Measurements from ENCODE around the gene ADRM1. TPM values are rescaled to one million over a fixed set of nuclear protein-coding genes. Genes with fewer than 3 reads are reported as not detected.

Gene ADRM1
- total RNA-seq, 1 donor from 2014 or later, result 144 TPM

DNA sequence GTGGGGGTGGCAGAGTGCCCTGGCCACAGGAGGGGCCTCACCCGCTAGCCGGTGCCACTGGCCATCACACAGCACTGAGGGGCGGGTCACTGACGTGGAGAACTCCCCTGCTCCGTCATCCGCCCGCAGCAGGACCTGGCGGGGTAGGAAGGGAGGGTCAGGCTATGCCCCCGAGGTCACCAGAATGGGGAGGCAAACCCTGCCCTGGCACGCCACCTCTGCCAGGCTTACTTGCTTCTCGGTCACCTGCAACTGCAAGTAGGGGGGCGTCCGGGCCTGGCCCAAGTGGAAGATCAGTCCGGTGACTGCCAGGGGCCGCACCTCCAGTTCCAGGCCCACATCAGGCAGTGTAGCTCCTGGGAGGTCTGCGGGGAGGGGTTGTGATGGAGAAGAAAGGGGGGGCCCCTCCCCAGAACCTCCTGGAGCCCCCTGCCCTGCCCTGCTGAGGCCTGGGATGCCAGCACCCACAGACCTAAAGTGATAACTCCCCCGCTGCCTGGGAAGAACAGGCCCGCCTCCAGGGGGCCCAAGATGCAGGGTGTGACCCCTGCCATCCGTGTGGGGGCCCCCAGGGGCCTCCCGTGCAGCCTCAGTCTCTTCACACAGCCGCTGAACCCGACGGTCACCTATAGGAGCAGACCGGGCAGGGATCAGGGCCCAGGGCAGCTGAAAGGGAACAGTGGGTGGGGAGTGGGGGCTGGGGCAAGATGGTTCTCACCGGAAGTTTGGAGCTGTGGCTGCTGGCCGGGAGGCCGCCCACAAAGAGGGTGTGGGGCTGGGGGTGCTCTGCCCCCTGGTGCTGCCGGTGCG lies 7.4 kb downstream of the ADRM1 start:
- no peak for DNase-seq (ENCODE audit: low read depth)

DNA sequence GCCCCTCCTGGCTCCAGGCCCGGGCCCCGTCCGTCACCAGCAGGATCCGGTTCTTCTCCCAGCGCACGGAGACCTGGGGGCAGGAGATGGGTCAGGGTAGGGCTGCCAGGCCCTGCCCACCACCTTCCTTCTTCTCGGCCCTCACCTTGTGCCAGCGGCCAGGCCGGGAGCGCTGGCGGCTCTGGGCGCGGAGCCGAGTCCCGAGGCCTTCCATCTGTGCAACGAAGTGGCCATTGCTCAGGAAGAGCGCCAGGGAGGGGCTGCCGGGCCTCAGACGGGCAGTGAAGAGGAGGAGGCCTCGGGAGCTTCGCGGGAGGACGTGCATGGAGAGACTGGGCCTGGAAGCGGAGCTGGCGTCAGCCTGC lies 7.9 kb downstream of the ADRM1 start:
- DNase-seq (ENCODE audit: low read depth), result no peak

DNA sequence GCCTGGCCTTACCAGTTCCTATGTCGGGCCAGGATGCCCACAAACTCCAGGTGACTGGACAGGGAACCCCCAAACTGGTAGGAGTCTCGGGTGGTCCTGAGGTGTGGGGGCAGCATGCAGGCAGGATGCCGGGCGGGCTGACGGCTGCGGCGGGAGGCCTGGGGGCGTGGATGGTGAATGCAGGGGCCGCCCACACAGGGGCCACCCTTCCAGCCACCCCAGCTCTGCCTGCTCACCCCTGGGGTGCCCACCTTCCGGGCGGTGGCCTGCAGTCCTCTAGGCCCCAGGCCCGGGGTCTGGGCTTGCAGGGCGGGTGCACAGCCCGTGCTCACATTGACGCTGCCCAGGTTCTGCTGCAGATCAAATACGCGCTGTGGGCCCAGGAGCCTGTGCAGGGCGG lies 8.4 kb downstream of the ADRM1 start:
- DNase-seq (ENCODE audit: low read depth), result no peak

DNA sequence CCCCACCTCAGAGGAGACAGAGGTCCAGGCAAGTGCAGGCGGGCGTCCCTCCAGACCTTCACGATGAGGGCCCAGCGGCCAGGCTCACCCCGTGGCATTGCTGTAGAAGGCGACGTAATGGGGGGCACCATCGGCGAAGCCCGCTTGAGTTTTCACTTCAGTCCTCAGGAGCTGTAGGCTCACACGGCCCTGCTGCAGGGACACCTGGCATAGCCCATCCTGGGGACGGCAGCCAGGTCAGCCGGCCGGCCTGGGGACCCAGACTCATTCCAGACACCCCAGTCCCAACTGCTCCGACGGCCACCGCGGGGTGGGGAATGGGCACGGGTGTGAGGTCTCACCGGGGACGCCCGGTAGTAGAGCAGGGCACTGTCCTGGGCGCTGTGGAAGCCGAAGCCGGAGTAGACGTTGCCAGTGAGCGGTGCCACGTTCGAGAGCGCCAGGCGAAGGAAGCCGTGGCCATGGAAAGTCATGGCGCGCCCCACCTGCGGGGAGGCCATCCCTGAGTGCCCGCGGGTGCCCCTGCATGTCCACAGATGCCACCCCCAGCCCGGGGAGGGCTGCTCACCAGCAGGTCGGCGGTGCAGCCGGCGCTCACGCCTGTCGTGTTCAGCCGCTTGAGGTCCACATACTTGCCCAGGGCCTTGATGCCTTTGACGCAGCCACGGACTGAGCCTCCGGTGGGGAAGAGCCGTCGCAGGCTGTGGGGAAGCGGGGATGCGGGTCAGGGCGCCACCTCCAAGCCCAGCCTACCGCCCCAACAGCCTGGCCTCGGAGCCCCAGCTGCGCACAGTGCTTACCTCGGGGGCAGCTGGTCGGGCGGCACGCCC lies 9.2 kb downstream of the ADRM1 start:
- DNase-seq (ENCODE audit: low read depth), result no peak

DNA sequence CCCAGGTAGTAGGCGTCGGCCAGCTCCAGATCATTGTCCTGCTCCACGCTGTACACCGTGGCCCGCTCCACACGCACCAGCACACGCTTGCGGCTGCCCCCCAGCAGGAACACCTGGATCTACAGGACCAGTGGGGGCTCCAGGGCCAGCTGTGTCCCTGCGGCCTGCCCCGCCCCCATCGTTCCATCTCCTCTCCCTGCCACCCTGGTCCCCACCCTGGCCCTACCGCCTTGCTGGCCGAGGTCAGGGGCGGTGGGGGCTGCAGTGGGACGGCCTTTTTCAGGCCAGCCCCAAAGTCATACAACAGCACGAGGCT lies 9.8 kb downstream of the ADRM1 start:
- no peak for DNase-seq (ENCODE audit: low read depth)

DNA sequence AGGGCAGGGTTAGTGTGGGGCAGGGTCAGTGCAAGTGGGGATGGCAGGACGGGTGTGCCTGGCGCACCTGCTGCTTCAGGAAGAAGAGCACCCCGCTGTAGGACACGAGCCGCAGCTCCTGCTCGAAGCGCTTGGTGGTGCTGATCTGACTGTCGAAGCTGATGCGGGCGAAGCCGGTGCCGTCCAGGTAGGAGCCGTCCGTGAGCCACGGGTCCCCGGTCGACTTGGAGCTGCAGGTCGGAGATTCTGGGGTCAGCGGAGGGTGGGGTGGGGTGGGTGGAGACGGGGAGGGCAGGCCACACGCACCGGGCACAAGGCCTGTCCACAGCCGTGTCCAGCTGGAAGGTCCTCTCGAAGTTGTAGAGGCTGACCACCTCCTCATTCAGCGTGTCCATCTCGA lies 10.2 kb downstream of the ADRM1 start:
- DNase-seq (ENCODE audit: low read depth), result no peak

DNA sequence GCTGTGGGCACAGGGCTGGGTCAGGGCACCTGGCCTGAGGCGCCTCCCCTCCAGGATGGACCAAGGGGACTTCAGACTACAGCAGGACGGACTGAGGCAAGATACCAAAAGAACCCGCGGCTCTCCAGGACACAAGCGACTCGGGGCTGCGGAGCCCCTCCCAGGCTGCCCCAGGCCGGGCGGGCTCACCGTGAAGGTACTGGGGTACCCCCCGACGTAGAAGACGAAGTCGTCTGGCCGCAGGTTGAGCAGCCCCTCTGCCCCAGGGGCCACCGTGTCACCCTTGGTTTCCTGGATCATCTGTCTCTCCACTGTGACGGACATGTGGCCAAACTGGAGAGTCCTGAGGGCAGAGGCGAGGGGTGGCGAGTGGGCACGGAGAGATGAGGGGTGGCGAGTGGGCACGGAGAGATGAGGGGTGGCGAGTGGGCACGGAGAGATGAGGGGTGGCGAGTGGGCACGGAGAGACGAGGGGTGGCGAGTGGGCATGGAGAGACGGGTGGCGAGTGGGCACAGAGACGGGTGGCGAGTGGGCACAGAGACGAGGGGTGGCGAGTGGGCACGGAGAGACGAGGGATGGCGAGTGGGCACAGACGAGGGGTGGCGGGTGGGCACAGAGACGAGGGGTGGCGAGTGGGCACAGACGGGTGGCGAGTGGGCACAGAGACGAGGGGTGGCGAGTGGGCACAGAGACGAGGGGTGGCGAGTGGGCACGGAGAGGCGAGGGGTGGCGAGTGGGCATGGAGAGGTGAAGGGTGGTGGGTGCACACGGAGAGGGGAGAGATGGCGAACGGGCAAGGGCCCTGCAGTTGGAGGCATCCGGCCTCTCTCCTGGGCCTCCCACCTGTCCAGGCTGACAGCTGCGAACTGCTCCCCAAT lies 10.9 kb downstream of the ADRM1 start:
- no peak for DNase-seq (ENCODE audit: low read depth)

DNA sequence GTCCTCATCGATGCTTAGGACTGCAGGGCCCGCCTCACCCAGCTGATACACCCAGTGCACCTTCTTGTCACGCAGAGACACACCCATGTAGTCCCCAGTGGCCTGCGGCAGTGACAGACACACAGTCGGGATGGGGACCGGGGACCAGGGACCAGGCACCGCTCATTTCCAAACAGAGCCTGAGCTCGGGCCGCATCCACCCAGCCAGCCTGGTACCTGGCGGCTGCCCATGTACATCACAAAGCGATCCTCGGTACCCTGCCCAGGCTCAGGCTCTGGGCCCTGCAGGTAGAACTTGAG lies 11.5 kb downstream of the ADRM1 start:
- no peak for DNase-seq (ENCODE audit: low read depth)

DNA sequence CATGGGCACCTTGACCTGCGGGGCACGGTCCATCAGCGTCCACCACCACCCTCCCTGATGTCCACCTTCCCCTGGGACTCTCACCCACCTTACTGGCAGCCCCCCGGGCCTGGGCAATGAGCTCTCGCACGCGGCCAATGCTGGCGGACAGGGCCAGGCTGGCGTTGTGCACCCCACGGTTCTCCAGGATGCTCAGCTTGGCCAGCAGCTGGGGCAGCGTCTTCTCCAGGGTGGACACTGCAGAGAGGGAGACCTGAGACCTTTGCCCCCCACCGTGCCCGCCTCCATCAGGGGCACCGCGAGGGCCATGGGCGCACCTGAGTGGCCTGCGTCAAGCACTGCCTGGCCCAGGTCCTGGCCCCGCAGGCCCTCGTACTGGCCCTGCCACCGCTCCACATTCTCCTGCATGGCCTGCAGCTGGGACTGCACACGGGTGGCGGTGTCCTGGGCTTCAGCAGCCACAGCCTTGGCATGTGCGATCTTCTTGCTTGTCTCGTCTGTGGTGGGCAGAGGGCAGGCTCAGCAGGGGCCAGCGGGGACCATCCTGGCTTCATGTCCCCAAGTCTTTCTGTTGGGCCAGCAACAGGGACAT lies 12.0 kb downstream of the ADRM1 start:
- no peak for DNase-seq (ENCODE audit: low read depth)

DNA sequence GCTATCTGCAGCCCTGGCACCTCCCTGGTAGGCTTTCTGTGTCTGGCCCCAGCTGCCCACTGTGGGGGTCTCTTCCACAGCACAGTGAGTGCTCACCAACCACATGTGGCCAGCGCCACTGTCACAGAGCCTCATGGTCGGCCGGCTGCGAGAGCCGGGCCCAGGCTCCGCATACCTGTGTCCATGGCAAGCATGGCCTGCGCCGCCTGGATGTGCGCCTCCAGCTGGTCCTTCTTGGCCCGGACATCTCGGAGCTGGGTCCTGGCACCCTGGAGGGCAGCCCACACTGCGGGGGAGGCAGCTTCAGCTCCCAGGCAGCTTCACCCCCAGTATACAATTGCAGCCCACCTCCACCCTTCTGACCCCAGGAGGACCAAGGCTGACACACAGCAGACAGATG lies 13.0 kb downstream of the ADRM1 start:
- no peak for DNase-seq (ENCODE audit: low read depth)

DNA sequence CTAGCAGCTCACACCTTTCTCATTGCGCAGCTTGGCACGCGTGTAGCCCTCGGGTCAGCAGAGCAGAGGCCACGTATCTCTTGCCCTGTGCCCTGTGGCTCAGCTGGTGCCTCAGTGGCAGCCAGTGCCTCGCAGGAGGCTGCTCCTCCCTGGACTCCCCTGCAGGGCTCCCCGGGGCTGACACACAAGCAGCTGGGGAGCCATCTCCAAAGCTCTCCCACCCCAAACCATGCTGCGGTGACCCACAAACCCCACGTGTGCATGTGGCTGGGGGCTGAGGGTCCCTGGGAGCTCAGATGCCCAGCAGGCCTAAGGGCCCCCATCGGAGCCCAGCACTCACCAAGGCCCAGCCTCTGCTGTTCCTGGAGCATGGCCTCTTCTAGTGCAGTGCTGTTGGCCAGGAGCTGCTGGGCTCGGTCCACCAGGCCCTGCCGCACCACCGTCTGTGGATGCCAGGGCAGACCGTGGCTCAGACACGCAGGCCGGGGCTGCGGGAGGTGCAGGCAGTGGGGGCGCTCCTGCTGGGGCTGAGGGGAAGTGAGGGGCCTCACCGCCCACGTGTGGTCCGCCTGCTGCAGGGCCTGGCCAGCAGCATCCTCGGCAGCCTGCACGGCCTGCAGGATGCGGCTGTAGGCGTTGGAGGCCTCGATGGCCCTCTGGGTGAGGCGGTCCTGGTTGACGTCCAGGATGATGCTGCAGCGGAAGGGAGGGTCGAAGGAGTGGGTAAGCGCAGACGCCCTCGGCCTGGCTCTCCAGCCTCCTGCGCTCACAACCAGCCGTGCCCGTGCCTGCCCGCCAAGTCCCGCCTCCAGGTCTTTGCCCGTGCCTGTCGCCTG lies 13.8 kb downstream of the ADRM1 start:
- DNase-seq (ENCODE audit: low read depth), result no peak

DNA sequence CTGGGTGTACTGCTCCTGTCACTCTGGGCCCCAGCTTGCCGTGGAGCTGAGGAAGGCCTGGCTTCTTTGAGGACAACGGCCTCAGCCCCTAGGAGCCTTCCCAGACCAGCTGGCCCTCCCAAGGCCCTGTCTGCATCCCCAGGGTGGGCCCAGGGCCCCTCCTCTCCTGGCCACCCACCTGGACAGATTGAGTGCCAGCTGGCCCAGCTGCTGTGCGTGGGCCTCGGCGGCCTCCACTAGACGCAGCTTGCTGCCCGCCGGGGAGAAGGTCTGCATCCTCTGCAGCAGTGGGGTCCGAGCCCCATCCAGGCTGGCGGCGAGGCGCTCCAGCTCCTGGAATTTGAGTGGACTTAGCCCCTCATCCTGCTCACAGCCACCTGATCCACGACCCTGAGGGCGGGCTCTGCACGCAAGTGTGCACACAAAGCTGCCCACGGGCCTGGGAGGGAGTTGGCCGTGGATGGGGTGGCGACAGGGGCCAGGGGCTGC lies 14.4 kb downstream of the ADRM1 start:
- no peak for DNase-seq (ENCODE audit: low read depth)

DNA sequence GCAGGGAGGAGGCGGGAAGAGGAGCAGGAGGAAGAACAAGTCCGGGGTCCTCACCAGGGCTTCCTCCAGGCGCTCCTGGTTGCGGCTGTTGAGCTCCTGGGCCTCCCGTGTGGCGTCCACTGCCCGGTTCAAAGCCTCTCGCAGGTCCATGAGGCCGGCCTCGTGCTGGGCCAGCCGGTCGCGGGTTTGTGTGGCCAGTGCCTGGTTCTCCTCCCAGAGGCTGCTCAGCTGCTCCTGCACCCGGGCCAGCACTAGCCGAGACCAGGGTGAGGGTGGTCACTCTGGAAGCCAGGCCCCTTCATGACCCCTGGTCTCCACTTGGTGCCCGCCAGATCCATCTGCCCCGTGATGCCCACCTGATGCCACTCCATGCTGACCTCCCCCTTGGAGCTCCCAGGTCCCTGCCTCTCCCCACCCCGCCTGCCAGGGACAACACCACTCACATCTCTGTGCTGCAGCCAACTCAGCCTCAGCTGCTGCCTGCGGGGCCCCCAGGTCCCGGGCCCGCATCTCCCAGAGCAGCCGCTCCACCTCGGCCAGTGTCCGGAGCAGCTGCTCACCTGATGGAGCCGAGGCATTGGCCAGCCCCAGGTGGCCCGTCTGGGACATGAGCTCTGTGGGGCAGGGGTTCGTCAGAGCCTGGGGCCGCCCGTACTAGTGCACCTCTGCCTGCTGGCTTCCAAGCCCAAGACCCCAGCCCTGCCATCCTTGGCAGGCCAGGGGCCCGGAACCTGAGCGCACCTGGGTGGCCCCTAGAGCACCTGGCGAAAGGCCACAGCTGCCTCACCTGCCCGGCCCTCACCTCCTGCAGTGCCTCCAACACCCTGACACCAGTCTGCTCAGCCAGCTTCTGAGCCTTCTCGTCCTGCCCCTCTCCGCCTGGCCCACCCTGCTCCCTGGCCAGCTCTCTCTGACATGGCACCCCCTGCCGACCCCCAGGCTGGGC lies 15.9 kb downstream of the ADRM1 start:
- no peak for DNase-seq (ENCODE audit: low read depth)

DNA sequence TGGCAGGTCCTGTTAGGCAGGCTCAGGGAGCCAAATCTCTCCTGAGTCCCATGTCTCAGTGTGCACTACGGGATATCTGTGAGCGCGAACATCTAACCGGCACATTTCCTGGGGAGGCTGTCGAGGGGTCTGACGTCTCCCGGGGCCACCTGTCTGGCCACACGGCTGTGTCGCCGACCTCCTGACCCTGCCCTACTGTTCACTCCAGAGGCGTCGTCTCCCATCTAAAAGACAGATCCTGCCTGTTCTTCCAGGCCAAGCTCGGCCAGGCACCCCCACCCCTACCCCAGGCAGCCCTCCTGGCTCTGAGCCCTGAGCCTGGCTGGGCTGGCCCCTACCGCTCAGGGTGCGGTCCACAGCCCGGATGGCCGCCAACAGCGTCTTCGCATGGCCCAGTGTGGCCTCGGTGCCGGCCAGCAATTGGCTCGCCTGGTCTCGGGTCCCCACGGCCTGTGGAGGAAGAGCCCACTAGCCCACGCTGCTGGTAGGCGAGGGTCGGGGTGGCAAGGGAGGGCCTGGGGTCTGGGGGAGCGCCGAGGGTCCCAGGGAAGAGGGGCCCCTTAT lies 16.6 kb downstream of the ADRM1 start:
- DNase-seq (ENCODE audit: low read depth), result no peak

DNA sequence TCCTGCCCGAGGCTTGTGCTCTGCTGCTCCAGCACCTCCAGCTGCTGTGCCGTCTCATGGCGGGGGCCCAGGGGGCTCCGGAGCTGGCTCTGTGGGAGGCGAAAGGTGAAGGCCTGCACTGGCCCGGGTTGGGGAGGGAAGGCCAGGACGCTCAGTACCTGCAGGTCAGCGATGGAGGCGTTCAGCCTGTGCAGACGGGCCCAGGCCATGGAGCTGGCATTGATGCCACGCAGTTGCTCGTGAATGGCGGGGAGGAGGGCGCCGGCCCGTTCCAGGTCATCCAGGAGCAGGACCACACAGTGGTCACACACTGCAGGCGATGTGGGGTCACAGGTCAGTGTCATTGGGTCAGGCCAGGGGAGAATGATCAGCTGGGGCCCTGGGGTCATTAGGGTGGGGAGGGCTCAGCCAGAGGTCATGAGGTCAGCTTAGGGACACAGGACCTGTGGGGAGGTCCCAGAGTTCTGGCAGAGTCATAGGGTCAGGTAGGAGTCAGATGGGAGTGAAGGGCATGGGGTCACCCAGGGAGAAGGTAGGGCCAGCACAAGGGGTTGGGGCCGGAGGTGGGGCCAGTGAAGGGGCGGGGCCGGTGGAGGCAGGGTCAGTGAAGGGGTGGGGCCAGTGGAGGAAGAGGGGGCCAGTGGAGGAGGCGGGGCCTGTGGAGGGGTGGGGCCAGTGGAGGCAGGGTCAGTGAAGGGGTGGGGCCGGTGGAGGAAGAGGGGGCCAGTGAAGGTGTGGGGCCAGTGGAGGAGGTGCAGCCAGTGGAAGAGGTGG lies 18.0 kb downstream of the ADRM1 start:
- no peak for DNase-seq (ENCODE audit: low read depth)

DNA sequence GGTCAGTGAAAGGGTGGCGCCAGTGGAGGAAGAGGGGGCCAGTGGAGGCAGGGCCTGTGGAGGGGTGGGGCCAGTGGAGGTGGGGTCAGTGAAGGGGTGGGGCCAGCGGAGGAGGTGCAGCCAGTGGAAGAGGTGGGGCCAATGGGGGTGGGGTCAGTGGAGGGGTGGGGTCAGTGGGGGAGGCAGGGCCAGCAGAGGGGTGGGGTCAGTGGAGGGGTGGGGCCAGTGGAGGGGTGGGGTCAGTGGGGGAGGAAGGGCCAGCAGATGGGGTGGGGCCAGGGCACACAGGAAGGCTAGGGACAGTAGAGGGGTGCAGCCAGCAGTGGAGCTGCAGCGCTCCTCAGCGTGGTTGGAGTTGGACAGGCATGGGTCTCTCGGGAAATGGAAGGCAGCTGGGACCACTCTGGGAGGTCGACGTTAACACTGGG lies 18.7 kb downstream of the ADRM1 start:
- peak; percentile 26 for DNase-seq (ENCODE audit: low read depth)

DNA sequence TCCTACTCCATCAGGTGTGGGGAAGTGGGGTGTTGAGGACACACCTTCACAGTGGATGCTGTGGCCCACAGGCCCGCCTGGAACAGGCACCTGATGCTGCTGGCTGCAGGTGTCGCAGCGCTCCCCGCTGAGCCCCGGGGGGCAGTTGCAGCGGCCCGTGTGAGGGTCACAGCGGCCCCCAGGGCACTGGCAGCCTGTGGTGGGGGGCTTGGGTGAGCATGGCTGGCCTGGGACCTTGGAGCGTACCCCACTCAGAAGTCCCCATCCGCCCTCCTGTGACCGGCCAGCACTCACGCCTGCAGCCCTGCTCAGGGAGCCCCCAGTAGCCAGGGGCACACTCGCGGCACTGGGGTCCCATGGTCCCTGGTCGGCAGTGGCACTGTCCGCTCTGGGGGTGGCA lies 19.2 kb downstream of the ADRM1 start:
- DNase-seq (ENCODE audit: low read depth), result no peak

DNA sequence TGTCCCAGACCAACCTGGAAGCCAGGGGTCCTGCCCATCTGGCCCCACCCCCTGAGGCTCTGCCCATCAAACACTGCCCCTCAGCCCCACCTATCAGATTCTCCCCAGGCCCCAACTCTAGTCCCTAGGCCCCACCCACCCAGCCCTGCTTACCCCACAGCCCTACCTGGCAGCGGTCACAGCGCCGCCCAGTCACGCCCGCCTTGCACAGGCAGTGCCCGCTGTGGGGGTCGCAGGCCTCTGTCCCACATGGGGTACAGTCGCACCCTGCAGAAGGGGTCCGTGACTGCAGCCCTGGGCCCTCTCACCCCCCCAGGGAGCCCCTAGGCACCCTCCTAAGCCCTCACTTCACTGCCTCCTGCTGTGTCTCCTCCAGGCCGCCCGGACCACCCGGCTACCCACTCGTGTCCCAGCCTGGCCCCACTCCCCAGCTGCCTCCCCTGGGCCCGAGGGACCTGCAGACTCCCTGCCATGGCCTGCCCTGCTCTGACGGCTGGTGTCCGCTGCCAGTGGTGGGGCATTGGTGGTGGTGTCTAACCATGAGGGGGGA lies 19.8 kb downstream of the ADRM1 start:
- no peak for DNase-seq (ENCODE audit: low read depth)

All from myocyte (in vitro differentiated cells).